Ovary (tissue), 3 donors: ENCODE measurements around the gene CRY2.

Source experiments
- CTCF ChIP-seq, 3 donors: fragments of 450-650 bp in 2 of 3; fragments of 200-600 bp in 1 of 3; IDR thresholded peaks; one replicate each; pipeline versions ENCODE4 v1.5.1 to v1.8.0; 2016 to 2022; ENCODE audit warnings: antibody characterized with exemption in 3 of 3, mild to moderate bottlenecking in 1 of 3
- POLR2A ChIP-seq: fragments of 450-650 bp; IDR thresholded peaks from one replicate; pipeline ENCODE4 v1.6.1; 2017; ENCODE audit warnings: antibody characterized with exemption, mild to moderate bottlenecking, moderate library complexity
- donor health status: DM: no; HTN: no; CAD: no.

- TF ChIP-seq CTCF (IDR thresholded peaks at IDR 0.05) (no peak), POLR2A (no peak)
Measured at GRCh38 chr11:45852018-45852711, 4.9 kb downstream of the CRY2 start.
